IPS DF 19.7 (cell line): ENCODE data around the gene SMIM14.
"Not testable (repeated sequence)": the region's sequence is repeated elsewhere in the genome, so short reads cannot be mapped to it uniquely, and the experiment has no call there.

ENCODE experiments used
- DNase-seq: peaks from one replicate; pipeline ENCODE4 v3.0.0-alpha.2; 2013; ENCODE audit warnings: low read depth, low spot score

Gene SMIM14

GRCh38 chr4:39596971-39597370 lies 41.7 kb downstream of the SMIM14 start:
- DNase-seq, result no peak

GRCh38 chr4:39591290-39591689 lies 47.4 kb downstream of the SMIM14 start:
- DNase-seq, result no peak

GRCh38 chr4:39587881-39588280 lies 50.8 kb downstream of the SMIM14 start:
- DNase-seq, result no peak

- DNase-seq, result no peak
These were observed 63.7 kb downstream of the SMIM14 start for GRCh38 chr4:39574946-39575345.

GRCh38 chr4:39571504-39571903 lies 67.2 kb downstream of the SMIM14 start:
- no peak for DNase-seq

- DNase-seq, result no peak
These were observed 67.6 kb downstream of the SMIM14 start for GRCh38 chr4:39571054-39571453.

- no peak for DNase-seq
These were observed 69.5 kb downstream of the SMIM14 start for GRCh38 chr4:39569209-39569608.

- no peak for DNase-seq
These were observed 69.9 kb downstream of the SMIM14 start for GRCh38 chr4:39568805-39569204.

- DNase-seq, result no peak
These were observed 72.6 kb downstream of the SMIM14 start for GRCh38 chr4:39565878-39566600.

- DNase-seq, result no peak
These were observed 75.3 kb downstream of the SMIM14 start for GRCh38 chr4:39563346-39563847.

- no peak for DNase-seq
These were observed 75.9 kb downstream of the SMIM14 start for GRCh38 chr4:39562792-39563191.

GRCh38 chr4:39559626-39560025 lies 79.0 kb downstream of the SMIM14 start:
- DNase-seq, result no peak

GRCh38 chr4:39555472-39555871 lies 83.2 kb downstream of the SMIM14 start:
- DNase-seq, result no peak

- DNase-seq, result no peak
These were observed 90.1 kb downstream of the SMIM14 start for GRCh38 chr4:39548425-39549067.

GRCh38 chr4:39544580-39545315 lies 93.9 kb downstream of the SMIM14 start:
- DNase-seq, result no peak

GRCh38 chr4:39544080-39544479 lies 94.6 kb downstream of the SMIM14 start:
- DNase-seq, result not testable (repeated sequence)

- no peak for DNase-seq
These were observed 95.6 kb downstream of the SMIM14 start for GRCh38 chr4:39543034-39543433.

GRCh38 chr4:39542611-39543012 lies 96.1 kb downstream of the SMIM14 start:
- no peak for DNase-seq

- DNase-seq, result no peak
These were observed 96.6 kb downstream of the SMIM14 start for GRCh38 chr4:39541987-39542610.

- no peak for DNase-seq
These were observed 99.5 kb downstream of the SMIM14 start for GRCh38 chr4:39539089-39539611.

- no peak for DNase-seq
These were observed 105.1 kb downstream of the SMIM14 start for GRCh38 chr4:39533541-39533940.

- DNase-seq, result not testable (repeated sequence)
These were observed 106.4 kb downstream of the SMIM14 start for GRCh38 chr4:39532237-39532636.
